Measurements from ENCODE around the gene PTPN18. TPM values are rescaled to one million over a fixed set of nuclear protein-coding genes. Genes with fewer than 3 reads are reported as not detected.
A peak's percentile ranks its signal among the peaks of the same experiment; 100 is the strongest.

PTPN18 gene
- total RNA-seq, 1 experiment from 2014 or later, result 229 TPM

- Histone ChIP-seq H3K36me3 (ENCODE audit: insufficient read depth, low read length) (peaks cover 14% of the 10 kb centered on the region), H3K27me3 (ENCODE audit: low read length) (no peaks in the 10 kb centered on the region), H3K27ac (ENCODE audit: low read length) (peak overlapping the region; percentile 53), H3K79me2 (ENCODE audit: low read length) (peaks cover 18% of the 10 kb centered on the region; the same call in 1 of the 2 replicates), H3K9ac (ENCODE audit: low read length) (no peak overlapping the region), H3K9me3 (ENCODE audit: low read length) (no peaks in the 10 kb centered on the region; the same call in 1 of the 2 replicates), H3K4me1 (ENCODE audit: low read length) (peaks cover 39% of the 10 kb centered on the region), H2AFZ (ENCODE audit: low read length) (no peak overlapping the region), H3K4me2 (ENCODE audit: low read depth, low read length, poor library complexity, severe bottlenecking) (no peak overlapping the region), H3K9me2 (replicated peaks; ENCODE audit: insufficient read depth, low read length) (no peaks in the 10 kb centered on the region), H4K20me1 (ENCODE audit: insufficient read depth, low read depth, low read length) (no peaks in the 10 kb centered on the region), H3K4me3 (ENCODE audit: low read length) (no peak overlapping the region)
- DNase-seq, result no peak
Measured at GRCh38 chr2:130365075-130365474, 9.2 kb downstream of the PTPN18 start.

GRCh38 chr2:130365963-130366362 lies 10.1 kb downstream of the PTPN18 start:
- peaks cover 14% of the 10 kb centered on the region for H3K36me3 ChIP-seq (ENCODE audit: insufficient read depth, low read length)
- peaks cover 22% of the 10 kb centered on the region for H3K79me2 ChIP-seq (ENCODE audit: low read length)
- no peak overlapping the region for H2AFZ ChIP-seq (ENCODE audit: low read length)
- no peaks in the 10 kb centered on the region for H3K9me2 ChIP-seq (replicated peaks; ENCODE audit: insufficient read depth, low read length)
- no peaks in the 10 kb centered on the region for H3K27me3 ChIP-seq (ENCODE audit: low read length)
- H4K20me1 ChIP-seq (ENCODE audit: insufficient read depth, low read depth, low read length), result no peaks in the 10 kb centered on the region
- H3K9ac ChIP-seq (ENCODE audit: low read length), result no peak overlapping the region
- no peaks in the 10 kb centered on the region; the same call in 1 of the 2 replicates for H3K9me3 ChIP-seq (ENCODE audit: low read length)
- H3K4me2 ChIP-seq (ENCODE audit: low read depth, low read length, poor library complexity, severe bottlenecking), result no peak overlapping the region
- H3K27ac ChIP-seq (ENCODE audit: low read length), result peak overlapping the region; percentile 53
- H3K4me3 ChIP-seq (ENCODE audit: low read length), result no peak overlapping the region
- H3K4me1 ChIP-seq (ENCODE audit: low read length), result peaks cover 48% of the 10 kb centered on the region
- DNase-seq, result no peak

GRCh38 chr2:130366720-130367119 lies 10.9 kb downstream of the PTPN18 start:
- Histone ChIP-seq H3K9me2 (replicated peaks; ENCODE audit: insufficient read depth, low read length) (no peaks in the 10 kb centered on the region), H3K4me1 (ENCODE audit: low read length) (peaks cover 55% of the 10 kb centered on the region), H2AFZ (ENCODE audit: low read length) (no peak overlapping the region), H3K4me2 (ENCODE audit: low read depth, low read length, poor library complexity, severe bottlenecking) (no peak overlapping the region), H3K79me2 (ENCODE audit: low read length) (peaks cover 29% of the 10 kb centered on the region), H4K20me1 (ENCODE audit: insufficient read depth, low read depth, low read length) (no peaks in the 10 kb centered on the region), H3K36me3 (ENCODE audit: insufficient read depth, low read length) (peaks cover 14% of the 10 kb centered on the region), H3K27me3 (ENCODE audit: low read length) (no peaks in the 10 kb centered on the region), H3K9me3 (ENCODE audit: low read length) (no peaks in the 10 kb centered on the region; the same call in 1 of the 2 replicates), H3K27ac (ENCODE audit: low read length) (peak overlapping the region; percentile 53), H3K4me3 (ENCODE audit: low read length) (no peak overlapping the region), H3K9ac (ENCODE audit: low read length) (no peak overlapping the region)
- peak; percentile 45 for DNase-seq

GRCh38 chr2:130368786-130369185 lies 12.9 kb downstream of the PTPN18 start:
- H3K4me2 ChIP-seq (ENCODE audit: low read depth, low read length, poor library complexity, severe bottlenecking), result peak overlapping the region; percentile 91
- H3K27me3 ChIP-seq (ENCODE audit: low read length), result no peaks in the 10 kb centered on the region
- peak overlapping the region; percentile 98 for H3K9ac ChIP-seq (ENCODE audit: low read length)
- H3K9me3 ChIP-seq (ENCODE audit: low read length), result no peaks in the 10 kb centered on the region
- H3K9me2 ChIP-seq (replicated peaks; ENCODE audit: insufficient read depth, low read length), result no peaks in the 10 kb centered on the region
- H2AFZ ChIP-seq (ENCODE audit: low read length), result no peak overlapping the region
- H3K4me1 ChIP-seq (ENCODE audit: low read length), result peaks cover 65% of the 10 kb centered on the region
- H4K20me1 ChIP-seq (ENCODE audit: insufficient read depth, low read depth, low read length), result no peaks in the 10 kb centered on the region
- DNase-seq, result peak; percentile 55
- H3K79me2 ChIP-seq (ENCODE audit: low read length), result peaks cover 42% of the 10 kb centered on the region
- H3K4me3 ChIP-seq (ENCODE audit: low read length), result no peak overlapping the region; the same call in 1 of the 2 replicates
- peaks cover 13% of the 10 kb centered on the region for H3K36me3 ChIP-seq (ENCODE audit: insufficient read depth, low read length)
- H3K27ac ChIP-seq (ENCODE audit: low read length), result peak overlapping the region; percentile 93

- Histone ChIP-seq H3K9me2 (replicated peaks; ENCODE audit: insufficient read depth, low read length) (no peaks in the 10 kb centered on the region), H3K4me3 (ENCODE audit: low read length) (peak overlapping the region; percentile 91; the same call in 1 of the 2 replicates), H3K9ac (ENCODE audit: low read length) (peak overlapping the region; percentile 98), H4K20me1 (ENCODE audit: insufficient read depth, low read depth, low read length) (no peaks in the 10 kb centered on the region), H3K79me2 (ENCODE audit: low read length) (peaks cover 48% of the 10 kb centered on the region), H3K27ac (ENCODE audit: low read length) (peak overlapping the region; percentile 93), H3K4me1 (ENCODE audit: low read length) (peaks cover 71% of the 10 kb centered on the region), H3K27me3 (ENCODE audit: low read length) (no peaks in the 10 kb centered on the region), H3K9me3 (ENCODE audit: low read length) (no peaks in the 10 kb centered on the region), H3K4me2 (ENCODE audit: low read depth, low read length, poor library complexity, severe bottlenecking) (peak overlapping the region; percentile 91), H3K36me3 (ENCODE audit: insufficient read depth, low read length) (peaks cover 14% of the 10 kb centered on the region), H2AFZ (ENCODE audit: low read length) (no peak overlapping the region)
- DNase-seq, result peak; percentile 81
Measured at GRCh38 chr2:130369311-130369964, 13.6 kb downstream of the PTPN18 start.

GRCh38 chr2:130369965-130370341 lies 14.1 kb downstream of the PTPN18 start:
- no peak for DNase-seq
- peak overlapping the region; percentile 98 for H3K9ac ChIP-seq (ENCODE audit: low read length)
- no peaks in the 10 kb centered on the region for H3K27me3 ChIP-seq (ENCODE audit: low read length)
- peak overlapping the region; percentile 93 for H3K27ac ChIP-seq (ENCODE audit: low read length)
- H3K9me3 ChIP-seq (ENCODE audit: low read length), result no peaks in the 10 kb centered on the region
- H3K4me3 ChIP-seq (ENCODE audit: low read length), result peak overlapping the region; percentile 91; the same call in 1 of the 2 replicates
- H3K36me3 ChIP-seq (ENCODE audit: insufficient read depth, low read length), result peaks cover 20% of the 10 kb centered on the region
- no peaks in the 10 kb centered on the region for H3K9me2 ChIP-seq (replicated peaks; ENCODE audit: insufficient read depth, low read length)
- peak overlapping the region; percentile 91 for H3K4me2 ChIP-seq (ENCODE audit: low read depth, low read length, poor library complexity, severe bottlenecking)
- H2AFZ ChIP-seq (ENCODE audit: low read length), result no peak overlapping the region
- H3K4me1 ChIP-seq (ENCODE audit: low read length), result peaks cover 76% of the 10 kb centered on the region
- H4K20me1 ChIP-seq (ENCODE audit: insufficient read depth, low read depth, low read length), result no peaks in the 10 kb centered on the region
- H3K79me2 ChIP-seq (ENCODE audit: low read length), result peaks cover 53% of the 10 kb centered on the region

- peak; percentile 84 for DNase-seq
- peak overlapping the region; percentile 91 for H3K4me2 ChIP-seq (ENCODE audit: low read depth, low read length, poor library complexity, severe bottlenecking)
- peak overlapping the region; percentile 91 for H3K4me3 ChIP-seq (ENCODE audit: low read length)
- H3K79me2 ChIP-seq (ENCODE audit: low read length), result peaks cover 53% of the 10 kb centered on the region
- no peaks in the 10 kb centered on the region for H3K9me2 ChIP-seq (replicated peaks; ENCODE audit: insufficient read depth, low read length)
- H3K36me3 ChIP-seq (ENCODE audit: insufficient read depth, low read length), result peaks cover 25% of the 10 kb centered on the region
- no peaks in the 10 kb centered on the region for H3K9me3 ChIP-seq (ENCODE audit: low read length)
- no peak overlapping the region for H2AFZ ChIP-seq (ENCODE audit: low read length)
- peak overlapping the region; percentile 98 for H3K9ac ChIP-seq (ENCODE audit: low read length)
- peak overlapping the region; percentile 93 for H3K27ac ChIP-seq (ENCODE audit: low read length)
- peaks cover 77% of the 10 kb centered on the region for H3K4me1 ChIP-seq (ENCODE audit: low read length)
- H3K27me3 ChIP-seq (ENCODE audit: low read length), result no peaks in the 10 kb centered on the region
- no peaks in the 10 kb centered on the region for H4K20me1 ChIP-seq (ENCODE audit: insufficient read depth, low read depth, low read length)
Measured at GRCh38 chr2:130370490-130370889, 14.6 kb downstream of the PTPN18 start.

GRCh38 chr2:130371723-130372054 lies 15.8 kb downstream of the PTPN18 start:
- DNase-seq, result no peak
- H3K9me3 ChIP-seq (ENCODE audit: low read length), result no peaks in the 10 kb centered on the region
- no peaks in the 10 kb centered on the region for H3K27me3 ChIP-seq (ENCODE audit: low read length)
- peaks cover 29% of the 10 kb centered on the region for H3K36me3 ChIP-seq (ENCODE audit: insufficient read depth, low read length)
- peaks cover 78% of the 10 kb centered on the region for H3K4me1 ChIP-seq (ENCODE audit: low read length)
- H3K9me2 ChIP-seq (replicated peaks; ENCODE audit: insufficient read depth, low read length), result no peaks in the 10 kb centered on the region
- peak overlapping the region; percentile 91 for H3K4me2 ChIP-seq (ENCODE audit: low read depth, low read length, poor library complexity, severe bottlenecking)
- peak overlapping the region; percentile 98 for H3K9ac ChIP-seq (ENCODE audit: low read length)
- peaks cover 49% of the 10 kb centered on the region for H3K79me2 ChIP-seq (ENCODE audit: low read length)
- H3K4me3 ChIP-seq (ENCODE audit: low read length), result peak overlapping the region; percentile 91
- no peak overlapping the region for H2AFZ ChIP-seq (ENCODE audit: low read length)
- H3K27ac ChIP-seq (ENCODE audit: low read length), result peak overlapping the region; percentile 93
- H4K20me1 ChIP-seq (ENCODE audit: insufficient read depth, low read depth, low read length), result no peaks in the 10 kb centered on the region

All from Karpas-422 (cell line).